Trophoblast cell (in vitro differentiated cells and primary cell): ENCODE measurements around the gene CYP24A1.
A peak's percentile ranks its signal among the peaks of the same experiment; 100 is the strongest.

Experiments used
- DNase-seq, 2 donors: peaks; one replicate each; pipeline ENCODE4 v3.0.0-alpha.2; 2016
- H2AFZ ChIP-seq: 2 replicates; pipeline ENCODE4 v1.6.1; 2013; ENCODE audit warnings: low read length, moderate library complexity, mild to moderate bottlenecking; ENCODE audit not compliant: insufficient read depth, poor library complexity
- H2AK5ac ChIP-seq: 2 replicates; pipeline ENCODE4 v1.6.1; 2013; ENCODE audit warnings: mild to moderate bottlenecking, low read length
- H2BK120ac ChIP-seq: 2 replicates; pipeline ENCODE4 v1.6.1; 2013; ENCODE audit warnings: low read length, mild to moderate bottlenecking, moderate library complexity; ENCODE audit not compliant: insufficient read depth, poor library complexity
- H2BK12ac ChIP-seq: 2 replicates; pipeline ENCODE4 v1.6.1; 2013; ENCODE audit warnings: mild to moderate bottlenecking, low read length, moderate library complexity
- H2BK5ac ChIP-seq: 2 replicates; pipeline ENCODE4 v1.6.1; 2013; ENCODE audit warnings: low read length, low read depth, moderate library complexity, mild to moderate bottlenecking; ENCODE audit not compliant: poor library complexity
- H3K14ac ChIP-seq: 2 replicates; pipeline ENCODE4 v1.6.1; 2013; ENCODE audit warnings: mild to moderate bottlenecking, low read length
- H3K18ac ChIP-seq: 2 replicates; pipeline ENCODE4 v1.6.1; 2013; ENCODE audit warnings: mild to moderate bottlenecking, low read length
- H3K23ac ChIP-seq: 2 replicates; pipeline ENCODE4 v1.6.1; 2013; ENCODE audit warnings: low read length
- H3K27ac ChIP-seq: 2 replicates; pipeline ENCODE4 v1.5.1; 2013; ENCODE audit warnings: low read depth, mild to moderate bottlenecking, inconsistent platforms, low read length, moderate library complexity
- H3K27me3 ChIP-seq: 2 replicates; pipeline ENCODE4 v1.6.1; 2013; ENCODE audit warnings: inconsistent platforms, mild to moderate bottlenecking, low read length, moderate library complexity; ENCODE audit not compliant: insufficient read depth
- H3K36me3 ChIP-seq, 2 experiments: 1 replicate in 1 of 2; 2 replicates in 1 of 2; pipeline ENCODE4 v1.6.1; 2013; ENCODE audit warnings: low read length in 2 of 2, mild to moderate bottlenecking in 2 of 2, moderate library complexity in 1 of 2; ENCODE audit not compliant: insufficient read depth in 2 of 2, control insufficient read depth in 1 of 2
- H3K4ac ChIP-seq: 2 replicates; pipeline ENCODE4 v1.6.1; 2013; ENCODE audit warnings: low read depth, mild to moderate bottlenecking, low read length, moderate library complexity
- H3K4me1 ChIP-seq, 2 experiments: 1 replicate in 1 of 2; 2 replicates in 1 of 2; pipeline ENCODE4 v1.6.1; 2013; ENCODE audit warnings: low read length in 2 of 2, mild to moderate bottlenecking in 2 of 2, moderate library complexity in 1 of 2; ENCODE audit not compliant: insufficient read depth in 2 of 2, control insufficient read depth in 1 of 2
- H3K4me2 ChIP-seq: 2 replicates; pipeline ENCODE4 v1.6.1; 2013; ENCODE audit warnings: inconsistent platforms, mild to moderate bottlenecking, low read length, moderate library complexity
- H3K4me3 ChIP-seq: 2 replicates; pipeline ENCODE4 v1.5.1; 2013; ENCODE audit warnings: mild to moderate bottlenecking, low read depth, low read length, inconsistent platforms
- H3K79me1 ChIP-seq: one replicate; pipeline ENCODE4 v1.6.1; 2013; ENCODE audit warnings: low read length
- H3K79me2 ChIP-seq: 2 replicates; pipeline ENCODE4 v1.6.1; 2013; ENCODE audit warnings: low read length, mild to moderate bottlenecking; ENCODE audit not compliant: control insufficient read depth, insufficient read depth, poor library complexity
- H3K9ac ChIP-seq: 2 replicates; pipeline ENCODE4 v1.6.1; 2013; ENCODE audit warnings: mild to moderate bottlenecking, low read length
- H3K9me3 ChIP-seq: 2 replicates; pipeline ENCODE4 v1.6.1; 2013; ENCODE audit warnings: low read depth, mild to moderate bottlenecking, control low read depth, inconsistent platforms, low read length; ENCODE audit not compliant: insufficient read depth
- H4K12ac ChIP-seq: 2 replicates; pipeline ENCODE4 v1.6.1; 2013; ENCODE audit warnings: low read depth, mild to moderate bottlenecking, low read length, moderate library complexity
- H4K8ac ChIP-seq: 2 replicates; pipeline ENCODE4 v1.6.1; 2013; ENCODE audit warnings: low read depth, mild to moderate bottlenecking, low read length, moderate library complexity
- H4K91ac ChIP-seq: one replicate; pipeline ENCODE4 v1.6.1; 2013; ENCODE audit warnings: low read depth, mild to moderate bottlenecking, low read length, moderate library complexity
- WGBS: extraction: QIAGEN DNeasy Blood & Tissue Kit; methylation state at CpG from one replicate; pipeline ENCODE4 v1.1.7; 2013; ENCODE audit warnings: missing lambda C conversion rate; ENCODE audit not compliant: insufficient read length, insufficient coverage; ENCODE audit errors: extremely low coverage; 5-methylcytosine and 5-hydroxymethylcytosine counted together

The CYP24A1 gene

GRCh38 chr20:54209216-54209813, 35.5 kb upstream of the CYP24A1 start:
- no peak overlapping the region for H2AFZ ChIP-seq
- no peak overlapping the region for H4K12ac ChIP-seq
- no CpG with 5 or more reads among the region's 5 CpGs for WGBS
- H3K79me1 ChIP-seq, result peaks cover 16% of the 10 kb centered on the region
- no peak overlapping the region for H3K23ac ChIP-seq
- DNase-seq, result peak in 1 of 2 donors; percentile 46
- no peaks in the 10 kb centered on the region for H3K27me3 ChIP-seq
- H4K91ac ChIP-seq, result no peak overlapping the region
- no peaks in the 10 kb centered on the region for H3K36me3 ChIP-seq
- H3K4ac ChIP-seq, result peak overlapping the region; percentile 99
- H3K27ac ChIP-seq, result peak overlapping the region; percentile 75
- H2BK5ac ChIP-seq, result no peak overlapping the region
- no peak overlapping the region for H2AK5ac ChIP-seq
- H3K4me2 ChIP-seq, result peak overlapping the region; percentile 61
- H3K4me3 ChIP-seq, result no peak overlapping the region
- peaks cover 11 to 18% of the 10 kb centered on the region in 2 experiments for H3K4me1 ChIP-seq
- peak overlapping the region; percentile 50 for H3K14ac ChIP-seq
- no peak overlapping the region for H4K8ac ChIP-seq
- no peaks in the 10 kb centered on the region for H3K9me3 ChIP-seq
- H3K18ac ChIP-seq, result no peak overlapping the region
- peak overlapping the region; percentile 18 for H3K9ac ChIP-seq
- peak overlapping the region; percentile 82 for H2BK12ac ChIP-seq
- H2BK120ac ChIP-seq, result peak overlapping the region; percentile 18
- H3K79me2 ChIP-seq, result peaks cover 13% of the 10 kb centered on the region

DNA sequence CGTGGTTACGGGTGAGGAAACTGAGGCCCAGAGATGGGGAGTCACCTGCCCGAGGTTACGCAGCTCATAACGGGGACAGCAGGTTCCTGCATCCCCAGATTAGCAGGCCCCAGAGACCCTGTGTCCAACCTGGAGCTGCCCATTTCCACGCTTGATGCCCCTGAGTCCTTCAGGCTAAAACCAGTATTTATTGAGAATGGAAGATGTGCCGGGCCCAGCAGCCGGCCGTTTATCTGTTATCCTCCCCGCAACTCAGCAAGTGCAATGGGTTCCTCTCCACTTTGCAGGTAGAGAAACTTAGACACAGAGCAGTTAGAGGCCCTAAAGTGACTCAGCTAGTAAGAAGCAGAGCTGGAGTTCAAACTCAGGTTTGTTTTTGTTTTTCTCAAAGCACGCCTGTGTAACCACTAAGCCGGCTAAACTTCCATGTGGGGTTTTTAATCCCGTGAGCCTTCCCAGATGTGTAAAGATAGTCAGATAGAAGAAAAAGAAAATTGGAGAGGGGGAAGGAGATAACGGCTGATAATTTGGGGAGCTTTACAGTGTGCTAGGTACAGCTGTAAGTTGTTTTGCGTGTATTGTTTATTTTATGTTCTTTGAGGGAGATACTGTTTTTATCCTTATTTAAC, 34.9 kb upstream of the CYP24A1 start:
- Histone ChIP-seq H2BK5ac (peak overlapping the region; percentile 100), H3K4me3 (peak overlapping the region; percentile 94), H3K4me1 (peaks cover 11 to 18% of the 10 kb centered on the region in 2 experiments), H4K8ac (peak overlapping the region; percentile 95), H3K79me2 (peaks cover 13% of the 10 kb centered on the region), H2BK12ac (peak overlapping the region; percentile 25), H3K27me3 (no peaks in the 10 kb centered on the region), H3K4me2 (peak overlapping the region; percentile 61), H3K36me3 (no peaks in the 10 kb centered on the region), H3K4ac (peak overlapping the region; percentile 99), H2AFZ (peak overlapping the region; percentile 98), H3K79me1 (peaks cover 16% of the 10 kb centered on the region), H2BK120ac (peak overlapping the region; percentile 100), H4K91ac (peak overlapping the region; percentile 100), H3K18ac (peak overlapping the region; percentile 98), H3K27ac (peak overlapping the region; percentile 75), H3K23ac (no peak overlapping the region), H4K12ac (peak overlapping the region; percentile 94), H3K9me3 (no peaks in the 10 kb centered on the region), H3K14ac (peak overlapping the region; percentile 99), H3K9ac (peak overlapping the region; percentile 42), H2AK5ac (peak overlapping the region; percentile 92)
- peak; percentile 4 to 12 for DNase-seq
- WGBS, result no CpG with 5 or more reads among the region's 15 CpGs

DNA sequence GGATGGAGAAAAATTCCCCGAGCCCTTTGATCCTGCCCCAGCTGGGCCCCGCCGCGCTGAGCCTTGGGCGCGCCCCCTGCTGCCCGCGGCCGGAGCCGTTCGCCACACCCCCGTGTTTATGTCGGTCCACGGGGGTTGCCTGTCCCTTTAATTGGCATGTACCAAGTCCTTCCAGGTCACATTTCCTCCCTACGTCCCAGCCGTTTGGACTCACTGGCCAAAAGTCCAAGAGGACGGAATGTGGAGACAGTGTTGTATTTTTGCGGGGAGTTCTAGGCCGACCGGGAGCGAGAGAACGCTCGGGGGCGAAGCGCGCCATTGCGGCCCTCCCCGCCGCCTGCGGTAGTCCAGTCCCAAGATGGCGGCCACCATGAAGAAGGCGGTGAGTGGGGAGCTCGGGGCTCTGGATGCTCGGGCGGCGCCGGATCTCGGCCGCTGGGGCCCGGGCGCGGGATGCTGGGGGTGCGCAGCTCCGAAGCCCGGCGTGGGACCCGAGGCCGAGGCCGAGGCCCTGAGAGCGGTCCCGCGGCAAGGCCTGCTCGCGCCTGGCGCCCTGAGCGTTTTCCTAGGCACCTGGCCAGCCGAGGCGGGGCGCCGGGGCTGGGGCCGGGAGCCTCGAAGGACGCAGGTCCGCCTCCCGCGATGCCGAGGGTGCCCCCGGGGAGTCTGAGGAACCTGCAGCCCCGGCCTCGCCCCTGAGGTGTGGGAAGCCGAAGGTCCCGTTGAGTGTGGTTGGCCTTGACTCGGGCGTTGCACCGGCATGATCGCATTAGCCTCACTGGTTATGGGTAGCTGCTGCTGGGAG, 34.2 kb upstream of the CYP24A1 start, which contains the start of gene PFDN4:
Gene PFDN4 (plus strand): TSS at position 345 of the 805 bp plus-strand sequence. CDS start 14 bp downstream, at position 359.
- H2BK120ac ChIP-seq, result peak within 1 kb of the TSS; percentile 100
- peak within 1 kb of the TSS; percentile 81 for H2BK12ac ChIP-seq
- H3K14ac ChIP-seq, result peak within 1 kb of the TSS; percentile 99
- WGBS, result no CpG with 5 or more reads among the region's 76 CpGs
- DNase-seq, result peak; percentile 84 to 92
- peaks cover 13% of the 10 kb centered on the region for H3K79me2 ChIP-seq
- H2AK5ac ChIP-seq, result peak within 1 kb of the TSS; percentile 92
- no peaks in the 10 kb centered on the region for H3K9me3 ChIP-seq
- H3K18ac ChIP-seq, result peak within 1 kb of the TSS; percentile 98
- no peaks in the 10 kb centered on the region for H3K36me3 ChIP-seq
- peaks cover 14% of the 10 kb centered on the region for H3K79me1 ChIP-seq
- peak within 1 kb of the TSS; percentile 98 for H2AFZ ChIP-seq
- H3K4me2 ChIP-seq, result peak within 1 kb of the TSS; percentile 61
- H3K9ac ChIP-seq, result peak within 1 kb of the TSS; percentile 89
- peak within 1 kb of the TSS; percentile 75 for H3K27ac ChIP-seq
- peaks cover 8 to 16% of the 10 kb centered on the region in 2 experiments for H3K4me1 ChIP-seq
- no peak within 1 kb of the TSS for H3K23ac ChIP-seq
- H4K12ac ChIP-seq, result peak within 1 kb of the TSS; percentile 94
- H4K91ac ChIP-seq, result peak within 1 kb of the TSS; percentile 100
- peak within 1 kb of the TSS; percentile 99 for H3K4ac ChIP-seq
- H2BK5ac ChIP-seq, result peak within 1 kb of the TSS; percentile 100
- no peaks in the 10 kb centered on the region for H3K27me3 ChIP-seq
- peak within 1 kb of the TSS; percentile 95 for H4K8ac ChIP-seq
- H3K4me3 ChIP-seq, result peak within 1 kb of the TSS; percentile 94

DNA sequence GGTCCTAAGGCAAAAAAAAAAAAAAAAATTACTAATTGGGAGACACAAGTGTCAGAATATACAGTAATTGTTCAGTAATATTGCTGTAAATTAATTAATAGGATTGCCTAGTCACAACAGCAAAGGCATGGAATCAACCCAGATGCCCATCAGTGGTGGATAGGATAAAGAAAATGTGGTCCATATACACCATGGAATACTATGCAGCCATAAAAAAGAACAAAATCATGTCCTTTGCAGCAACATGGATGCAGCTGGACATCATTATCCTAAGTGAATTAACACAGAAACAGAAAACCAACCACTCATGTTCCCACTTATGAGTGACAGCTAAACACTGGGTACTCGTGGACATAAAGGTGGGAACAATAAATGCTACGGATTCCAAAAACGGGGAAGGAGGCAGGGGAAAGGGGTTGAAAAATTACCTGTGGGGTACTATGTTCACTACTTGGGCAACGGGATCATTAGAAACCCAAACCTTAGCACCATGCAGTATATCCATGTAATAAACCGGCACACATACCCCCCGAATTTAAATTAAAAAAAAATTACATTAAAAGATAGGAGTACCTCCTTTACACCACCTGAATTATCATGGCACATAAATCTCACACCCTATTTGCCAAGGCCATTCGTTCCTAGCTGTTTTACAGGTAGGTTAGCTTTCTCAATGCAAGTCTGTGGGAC, 33.4 kb upstream of the CYP24A1 start:
- no peak overlapping the region for H4K12ac ChIP-seq
- H2AFZ ChIP-seq, result no peak overlapping the region
- no peak overlapping the region for H4K8ac ChIP-seq
- peak overlapping the region; percentile 56 for H3K4me2 ChIP-seq
- no peak overlapping the region for H3K27ac ChIP-seq
- peaks cover 14% of the 10 kb centered on the region for H3K79me1 ChIP-seq
- no peak overlapping the region for H2AK5ac ChIP-seq
- H2BK12ac ChIP-seq, result no peak overlapping the region
- no CpG with 5 or more reads among the region's 7 CpGs for WGBS
- H3K27me3 ChIP-seq, result no peaks in the 10 kb centered on the region
- no peaks in the 10 kb centered on the region for H3K9me3 ChIP-seq
- H3K36me3 ChIP-seq, result no peaks in the 10 kb centered on the region
- no peak overlapping the region for H3K14ac ChIP-seq
- H2BK120ac ChIP-seq, result no peak overlapping the region
- no peak overlapping the region for H3K23ac ChIP-seq
- peaks cover 13% of the 10 kb centered on the region for H3K79me2 ChIP-seq
- H3K4me3 ChIP-seq, result no peak overlapping the region
- peaks cover 8 to 12% of the 10 kb centered on the region in 2 experiments for H3K4me1 ChIP-seq
- no peak overlapping the region for H4K91ac ChIP-seq
- DNase-seq, result no peak
- H3K9ac ChIP-seq, result no peak overlapping the region
- H2BK5ac ChIP-seq, result no peak overlapping the region
- no peak overlapping the region for H3K18ac ChIP-seq
- no peak overlapping the region for H3K4ac ChIP-seq
